ES-I3 (cell line): Measurements from ENCODE around the gene AATF.

Experiments
- H3K36me3 ChIP-seq: 2 replicates; pipeline ENCODE4 v1.6.1; 2013; ENCODE audit warnings: mild to moderate bottlenecking, low read length, control low read depth, moderate library complexity; ENCODE audit not compliant: insufficient read depth
- H3K4me1 ChIP-seq: 2 replicates; pipeline ENCODE4 v1.6.1; 2013; ENCODE audit warnings: mild to moderate bottlenecking, control low read depth, low read length; ENCODE audit not compliant: insufficient read depth
- H3K9ac ChIP-seq: 2 replicates; pipeline ENCODE4 v1.6.1; 2013; ENCODE audit warnings: low read depth, mild to moderate bottlenecking, low read length, moderate library complexity
- H3K9me3 ChIP-seq: 2 replicates; pipeline ENCODE4 v1.6.1; 2013; ENCODE audit warnings: mild to moderate bottlenecking, low read length, moderate library complexity; ENCODE audit not compliant: control insufficient read depth, insufficient read depth

The AATF gene

DNA sequence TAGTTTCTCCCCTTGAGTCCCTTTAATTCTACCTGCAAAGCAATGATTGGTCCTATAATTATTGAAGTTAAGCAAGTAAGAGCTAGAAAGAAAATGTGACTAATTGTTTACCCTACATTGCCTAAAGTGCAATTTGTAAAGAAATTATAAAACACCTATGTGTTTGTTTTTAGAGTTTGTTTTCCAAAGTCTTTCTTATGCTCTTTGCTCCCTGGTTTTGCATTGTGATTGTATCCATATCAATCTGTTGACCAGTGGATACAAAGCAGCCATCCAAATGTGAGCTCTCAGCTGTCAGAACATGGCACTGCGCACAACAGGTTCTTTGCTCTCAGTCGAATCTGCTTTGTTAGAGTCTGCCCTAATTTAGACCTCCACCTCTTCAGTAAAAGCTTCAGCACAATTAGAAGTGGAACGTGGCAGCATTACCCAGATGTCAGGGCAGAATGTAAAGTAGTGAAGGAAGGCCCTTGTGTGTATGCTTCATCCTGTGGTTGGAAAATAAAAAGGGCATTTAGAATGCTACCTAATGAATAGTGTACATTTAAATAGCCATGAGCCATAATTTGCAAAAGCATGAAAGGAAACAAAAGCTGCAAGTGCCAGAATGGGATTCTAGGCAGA, 70.5 kb downstream of the AATF start:
- Histone ChIP-seq H3K4me1 (no peaks in the 10 kb centered on the region; the same call in 1 of the 2 replicates), H3K36me3 (no peaks in the 10 kb centered on the region), H3K9ac (no peak overlapping the region), H3K9me3 (no peaks in the 10 kb centered on the region)

DNA sequence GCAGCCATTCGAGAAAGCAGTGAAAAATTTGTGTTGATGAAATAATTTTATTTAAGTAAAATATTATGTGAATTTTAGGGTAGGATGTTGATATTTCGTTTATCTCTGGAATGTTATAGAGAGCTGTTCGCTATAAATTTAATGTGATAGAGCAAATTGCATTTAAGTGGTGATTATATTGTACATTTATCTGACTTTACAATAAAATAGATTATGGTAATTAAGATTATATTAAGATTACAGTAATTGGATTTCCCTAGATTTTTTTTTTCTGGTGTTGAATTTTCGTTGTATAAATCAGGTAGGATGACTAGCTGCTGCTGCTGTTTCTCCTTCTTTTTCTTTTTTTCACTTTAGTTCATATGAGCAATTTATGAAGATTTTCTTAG, 71.0 kb downstream of the AATF start:
- Histone ChIP-seq H3K36me3 (no peaks in the 10 kb centered on the region), H3K4me1 (no peaks in the 10 kb centered on the region; the same call in 1 of the 2 replicates), H3K9me3 (no peaks in the 10 kb centered on the region), H3K9ac (no peak overlapping the region)

DNA sequence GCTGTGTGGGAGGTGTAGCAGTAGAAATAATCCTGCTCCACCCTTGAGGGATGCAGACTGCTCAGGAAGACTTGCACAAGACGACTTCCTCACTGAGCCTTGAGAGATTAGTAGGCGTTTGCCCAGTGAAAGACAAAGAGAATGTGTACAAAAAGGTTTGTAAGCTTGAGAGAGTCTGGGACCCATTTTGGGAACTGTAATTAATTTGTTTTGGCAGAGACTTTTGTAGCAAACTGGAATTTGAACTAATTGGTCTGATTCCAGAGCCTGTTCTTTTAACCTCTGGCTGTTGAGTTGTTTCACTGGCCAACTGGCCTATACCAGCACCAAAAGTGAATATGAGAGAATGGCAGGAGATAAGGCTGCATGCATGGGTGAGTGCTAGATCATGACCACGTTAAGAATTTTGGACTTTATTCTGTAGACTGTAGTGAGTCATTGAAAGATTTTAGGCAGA, 75.5 kb downstream of the AATF start:
- H3K9ac ChIP-seq = no peak overlapping the region
- no peaks in the 10 kb centered on the region; the same call in 1 of the 2 replicates for H3K4me1 ChIP-seq
- no peaks in the 10 kb centered on the region for H3K36me3 ChIP-seq

GRCh38 chr17:37025238-37025637, 76.5 kb downstream of the AATF start:
- H3K9ac ChIP-seq = no peak overlapping the region
- H3K4me1 ChIP-seq = no peaks in the 10 kb centered on the region
- no peaks in the 10 kb centered on the region for H3K36me3 ChIP-seq
- no peaks in the 10 kb centered on the region for H3K9me3 ChIP-seq

More for the DNA sequence above, 75.5 kb downstream of the AATF start:
- H3K9me3 ChIP-seq = no peaks in the 10 kb centered on the region

DNA sequence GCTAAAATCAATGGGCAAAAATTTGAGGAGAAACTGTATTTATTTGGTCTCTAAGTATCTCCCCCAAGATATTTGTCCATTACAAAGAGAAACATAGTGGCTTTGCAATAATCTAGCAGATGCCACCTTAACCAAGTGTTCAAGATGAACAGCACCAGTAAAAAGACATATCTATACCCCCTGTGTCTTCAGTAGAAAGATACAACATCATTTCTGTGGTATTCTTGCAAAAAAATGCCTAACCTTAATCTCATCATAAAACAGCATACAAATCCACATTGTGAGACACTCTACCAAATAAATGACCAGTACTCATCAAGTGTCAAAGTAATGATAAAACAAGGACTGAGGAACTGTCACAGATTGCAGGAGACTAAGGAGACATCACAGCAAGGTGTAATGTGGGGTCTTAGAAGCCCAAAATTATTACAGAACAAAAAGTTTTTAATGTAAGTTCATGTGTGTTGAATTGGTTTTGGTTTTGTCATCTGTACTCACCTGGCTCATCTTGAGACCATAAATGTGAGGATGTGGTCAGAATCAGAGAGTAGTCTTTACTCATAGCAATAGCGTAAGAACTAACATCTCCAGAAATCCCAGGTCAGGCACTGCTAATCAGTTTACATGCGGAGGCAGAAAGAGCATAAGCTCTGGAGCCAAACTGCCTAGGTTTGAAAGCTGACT, 77.2 kb downstream of the AATF start:
- Histone ChIP-seq H3K4me1 (no peaks in the 10 kb centered on the region), H3K9ac (no peak overlapping the region), H3K9me3 (no peaks in the 10 kb centered on the region), H3K36me3 (no peaks in the 10 kb centered on the region)

DNA sequence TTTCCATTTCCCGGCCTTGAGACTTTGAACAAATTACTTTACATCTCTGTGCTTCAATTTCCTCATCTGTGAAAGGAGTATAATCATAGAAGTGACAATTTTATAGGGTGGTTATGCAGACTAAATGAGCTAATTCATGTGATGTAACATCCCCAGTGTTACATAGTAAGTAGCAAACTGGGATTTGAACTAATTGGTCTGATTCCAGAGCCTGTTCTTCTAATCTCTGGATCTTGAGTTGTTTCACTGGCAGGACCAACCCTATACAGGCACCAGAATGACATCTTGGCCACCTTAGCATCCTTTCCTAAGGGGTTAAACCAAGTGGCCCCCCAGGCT, 77.7 kb downstream of the AATF start:
- Histone ChIP-seq H3K9ac (no peak overlapping the region), H3K36me3 (no peaks in the 10 kb centered on the region), H3K9me3 (no peaks in the 10 kb centered on the region), H3K4me1 (no peaks in the 10 kb centered on the region)

- Histone ChIP-seq H3K36me3 (no peaks in the 10 kb centered on the region), H3K4me1 (no peaks in the 10 kb centered on the region)
Measured at GRCh38 chr17:37028040-37028439, 79.3 kb downstream of the AATF start.

GRCh38 chr17:37031493-37032083, 82.8 kb downstream of the AATF start:
- Histone ChIP-seq H3K4me1 (peaks cover 4% of the 10 kb centered on the region; the same call in 1 of the 2 replicates), H3K36me3 (peaks cover under 1% of the 10 kb centered on the region; the same call in 1 of the 2 replicates), H3K9me3 (no peaks in the 10 kb centered on the region), H3K9ac (no peak overlapping the region)

More at GRCh38 chr17:37028040-37028439, 79.3 kb downstream of the AATF start:
- H3K9me3 ChIP-seq = no peaks in the 10 kb centered on the region
- no peak overlapping the region for H3K9ac ChIP-seq

DNA sequence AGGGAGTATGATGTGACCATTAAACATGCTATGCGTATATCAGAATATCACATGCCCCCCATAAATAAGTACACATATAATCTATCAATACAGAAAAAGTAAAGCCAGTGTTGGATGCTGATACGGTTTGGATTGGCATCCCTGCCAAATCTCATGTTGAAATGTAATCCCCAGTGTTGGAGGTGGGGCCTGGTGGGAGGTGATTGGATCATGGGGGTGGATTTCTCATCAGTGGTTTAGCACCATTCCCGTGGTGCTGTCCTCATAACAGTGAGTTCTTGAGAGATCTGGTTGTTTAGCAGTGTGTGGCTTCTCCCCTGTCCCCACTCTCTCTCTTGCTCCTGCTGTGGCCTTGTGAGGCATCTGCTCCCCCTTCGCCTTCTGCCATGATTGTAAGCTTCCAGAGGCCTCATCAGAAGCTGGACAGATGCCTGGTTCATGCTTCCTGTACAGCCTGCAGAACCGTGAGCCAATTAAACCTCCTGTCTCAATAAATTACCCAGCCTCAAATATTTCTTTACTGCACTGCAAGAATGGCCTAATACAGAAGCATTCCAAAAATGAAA, 88.9 kb downstream of the AATF start:
- H3K9ac ChIP-seq = no peak overlapping the region
- H3K9me3 ChIP-seq = no peaks in the 10 kb centered on the region
- H3K36me3 ChIP-seq = peaks cover 2% of the 10 kb centered on the region; the same call in 1 of the 2 replicates
- peaks cover 6% of the 10 kb centered on the region; the same call in 1 of the 2 replicates for H3K4me1 ChIP-seq

- Histone ChIP-seq H3K36me3 (peaks cover 2% of the 10 kb centered on the region; the same call in 1 of the 2 replicates), H3K9me3 (no peaks in the 10 kb centered on the region), H3K9ac (no peak overlapping the region), H3K4me1 (peaks cover 10% of the 10 kb centered on the region)
Measured at GRCh38 chr17:37039269-37039668, 90.5 kb downstream of the AATF start.

- H3K4me1 ChIP-seq = peaks cover 20% of the 10 kb centered on the region
- H3K9me3 ChIP-seq = no peaks in the 10 kb centered on the region
- no peaks in the 10 kb centered on the region; the same call in 1 of the 2 replicates for H3K36me3 ChIP-seq
- H3K9ac ChIP-seq = no peak overlapping the region
Measured at GRCh38 chr17:37041932-37042331, 93.2 kb downstream of the AATF start.

DNA sequence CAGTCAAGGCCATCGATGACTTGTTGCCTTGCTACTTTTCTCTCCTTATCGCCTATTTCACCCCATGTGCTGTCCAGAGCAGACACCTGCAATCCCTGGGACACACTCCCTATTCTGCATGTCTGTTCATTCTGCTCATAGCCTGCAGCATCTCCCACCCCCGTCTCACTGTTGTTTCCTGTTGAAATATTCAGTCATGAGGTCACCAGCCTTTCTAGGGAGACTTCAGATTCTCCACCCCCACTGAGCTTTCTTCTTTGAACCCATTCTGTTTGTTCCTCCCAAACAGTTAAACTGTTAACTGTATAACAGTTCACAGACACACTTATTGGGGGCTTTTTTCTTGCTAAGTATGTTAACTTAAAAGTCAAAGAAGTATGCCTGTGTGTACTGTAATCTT, 94.4 kb downstream of the AATF start:
- Histone ChIP-seq H3K36me3 (no peaks in the 10 kb centered on the region), H3K9ac (no peak overlapping the region), H3K9me3 (no peaks in the 10 kb centered on the region), H3K4me1 (peaks cover 26% of the 10 kb centered on the region)

- Histone ChIP-seq H3K4me1 (peaks cover 28% of the 10 kb centered on the region), H3K9me3 (no peaks in the 10 kb centered on the region), H3K9ac (no peak overlapping the region), H3K36me3 (no peaks in the 10 kb centered on the region)
Measured at GRCh38 chr17:37045351-37045922, 96.7 kb downstream of the AATF start.

- Histone ChIP-seq H3K4me1 (peaks cover 38% of the 10 kb centered on the region), H3K9me3 (no peaks in the 10 kb centered on the region), H3K36me3 (no peaks in the 10 kb centered on the region; the same call in 1 of the 2 replicates), H3K9ac (no peak overlapping the region)
Measured at GRCh38 chr17:37047631-37048104, 98.9 kb downstream of the AATF start.
